ENCODE results near the gene APCDD1L. TPM values are rescaled to one million over a fixed set of nuclear protein-coding genes. Genes with fewer than 3 reads are reported as not detected.

Gene APCDD1L
- total RNA-seq, 1 donor, result 16.3 TPM

DNA sequence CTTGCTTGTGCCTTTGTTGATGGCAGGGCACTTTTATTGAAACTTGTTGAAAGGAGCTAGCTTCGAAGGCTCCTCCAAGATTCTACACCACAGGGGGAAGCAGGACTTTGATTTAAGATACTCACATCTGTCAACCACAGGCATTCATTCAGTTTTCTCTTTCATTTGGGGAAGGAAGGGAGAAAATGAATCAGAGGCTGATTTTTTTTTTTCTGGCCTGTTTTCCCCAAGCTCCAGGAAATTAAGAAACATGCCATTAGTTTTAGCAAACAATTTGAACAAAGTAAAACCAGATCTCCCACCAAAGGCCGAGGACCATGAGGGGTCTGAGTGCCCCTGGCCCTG lies 8.7 kb upstream of the APCDD1L start:
- peak overlapping the region; percentile 8 for H3K4me2 ChIP-seq (ENCODE audit: insufficient read depth, low read length)
- no peak overlapping the region for H3K4me3 ChIP-seq (ENCODE audit: insufficient read depth, low read length)
- peak; percentile 73 for DNase-seq (ENCODE audit: insufficient read length, low spot score, missing footprints)
- peak overlapping the region; percentile 67 for H3K27ac ChIP-seq (ENCODE audit: low read depth, low read length)
- peaks cover 33% of the 10 kb centered on the region for H3K36me3 ChIP-seq (ENCODE audit: insufficient read depth, low read length)
- TF ChIP-seq, protein P1, sequence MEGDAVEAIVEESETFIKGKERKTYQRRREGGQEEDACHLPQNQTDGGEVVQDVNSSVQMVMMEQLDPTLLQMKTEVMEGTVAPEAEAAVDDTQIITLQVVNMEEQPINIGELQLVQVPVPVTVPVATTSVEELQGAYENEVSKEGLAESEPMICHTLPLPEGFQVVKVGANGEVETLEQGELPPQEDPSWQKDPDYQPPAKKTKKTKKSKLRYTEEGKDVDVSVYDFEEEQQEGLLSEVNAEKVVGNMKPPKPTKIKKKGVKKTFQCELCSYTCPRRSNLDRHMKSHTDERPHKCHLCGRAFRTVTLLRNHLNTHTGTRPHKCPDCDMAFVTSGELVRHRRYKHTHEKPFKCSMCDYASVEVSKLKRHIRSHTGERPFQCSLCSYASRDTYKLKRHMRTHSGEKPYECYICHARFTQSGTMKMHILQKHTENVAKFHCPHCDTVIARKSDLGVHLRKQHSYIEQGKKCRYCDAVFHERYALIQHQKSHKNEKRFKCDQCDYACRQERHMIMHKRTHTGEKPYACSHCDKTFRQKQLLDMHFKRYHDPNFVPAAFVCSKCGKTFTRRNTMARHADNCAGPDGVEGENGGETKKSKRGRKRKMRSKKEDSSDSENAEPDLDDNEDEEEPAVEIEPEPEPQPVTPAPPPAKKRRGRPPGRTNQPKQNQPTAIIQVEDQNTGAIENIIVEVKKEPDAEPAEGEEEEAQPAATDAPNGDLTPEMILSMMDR (IDR thresholded peaks at IDR 0.05; ENCODE audit: extremely low read depth, low read depth, low read length), result no peak
- peaks cover 2% of the 10 kb centered on the region for H4K20me1 ChIP-seq (ENCODE audit: insufficient read depth, low read length)
- H3K79me2 ChIP-seq (ENCODE audit: insufficient read depth, low read length), result peaks cover 21% of the 10 kb centered on the region
- H2AFZ ChIP-seq (ENCODE audit: low read length), result no peak overlapping the region
- H3K27me3 ChIP-seq (ENCODE audit: insufficient read depth, low read length), result no peaks in the 10 kb centered on the region
- H3K4me1 ChIP-seq (ENCODE audit: insufficient read depth, low read length), result peaks cover 30% of the 10 kb centered on the region
- H3K9me3 ChIP-seq (ENCODE audit: low read depth, low read length), result peaks cover 6% of the 10 kb centered on the region

DNA sequence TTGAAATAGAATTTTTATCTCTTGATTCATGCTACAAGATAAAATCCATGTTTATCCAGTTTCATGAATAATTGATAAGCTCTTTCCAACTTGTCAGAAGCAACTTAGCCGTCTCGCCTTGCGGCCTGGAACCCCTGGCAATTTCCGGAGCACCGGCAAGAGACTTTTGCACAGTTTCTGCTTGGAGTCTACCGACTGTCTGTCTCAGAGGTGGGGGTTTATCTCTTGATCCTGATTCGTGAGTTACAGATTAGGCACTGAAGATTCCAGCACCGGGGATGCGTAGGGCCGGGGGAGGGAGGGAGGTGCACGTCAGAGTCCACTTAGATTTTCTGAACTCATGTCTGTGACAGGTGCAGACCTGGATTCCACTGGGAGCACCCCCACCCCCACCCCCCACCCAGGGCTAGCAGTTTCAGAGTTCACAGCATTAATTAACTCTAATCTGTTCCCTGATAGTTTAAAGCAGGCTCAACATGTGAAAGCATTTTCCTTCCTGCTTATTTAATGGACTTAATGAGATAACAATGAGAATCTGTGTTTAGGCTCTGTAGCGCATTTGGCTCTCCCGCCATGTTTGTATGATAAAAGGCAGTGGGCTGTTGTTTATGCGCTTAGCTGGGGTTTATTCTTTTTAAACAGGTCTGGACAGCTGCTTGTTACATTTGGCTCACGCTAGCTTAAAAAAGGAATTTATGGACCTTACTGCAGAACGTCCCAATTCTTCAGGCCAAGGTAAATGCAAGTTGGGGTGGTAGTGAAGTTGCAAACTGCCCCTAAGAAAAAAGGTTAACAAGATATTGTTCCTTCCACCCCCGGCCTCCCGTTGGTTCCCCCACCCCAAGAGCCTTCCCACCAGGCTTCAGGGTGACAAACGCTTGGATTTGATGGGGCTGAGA lies 8.1 kb upstream of the APCDD1L start:
- TF ChIP-seq, protein P1 (IDR thresholded peaks at IDR 0.05; ENCODE audit: extremely low read depth, low read depth, low read length), result no peak
- Histone ChIP-seq H3K9me3 (ENCODE audit: low read depth, low read length) (peaks cover 6% of the 10 kb centered on the region), H3K4me3 (ENCODE audit: insufficient read depth, low read length) (no peak overlapping the region), H3K4me2 (ENCODE audit: insufficient read depth, low read length) (peak overlapping the region; percentile 8), H3K79me2 (ENCODE audit: insufficient read depth, low read length) (peaks cover 28% of the 10 kb centered on the region), H3K4me1 (ENCODE audit: insufficient read depth, low read length) (peaks cover 30% of the 10 kb centered on the region), H3K27me3 (ENCODE audit: insufficient read depth, low read length) (no peaks in the 10 kb centered on the region), H4K20me1 (ENCODE audit: insufficient read depth, low read length) (peaks cover 2% of the 10 kb centered on the region), H3K36me3 (ENCODE audit: insufficient read depth, low read length) (peaks cover 33% of the 10 kb centered on the region), H3K27ac (ENCODE audit: low read depth, low read length) (peak overlapping the region; percentile 67), H2AFZ (ENCODE audit: low read length) (no peak overlapping the region)
- DNase-seq (ENCODE audit: insufficient read length, low spot score, missing footprints), result no peak

DNA sequence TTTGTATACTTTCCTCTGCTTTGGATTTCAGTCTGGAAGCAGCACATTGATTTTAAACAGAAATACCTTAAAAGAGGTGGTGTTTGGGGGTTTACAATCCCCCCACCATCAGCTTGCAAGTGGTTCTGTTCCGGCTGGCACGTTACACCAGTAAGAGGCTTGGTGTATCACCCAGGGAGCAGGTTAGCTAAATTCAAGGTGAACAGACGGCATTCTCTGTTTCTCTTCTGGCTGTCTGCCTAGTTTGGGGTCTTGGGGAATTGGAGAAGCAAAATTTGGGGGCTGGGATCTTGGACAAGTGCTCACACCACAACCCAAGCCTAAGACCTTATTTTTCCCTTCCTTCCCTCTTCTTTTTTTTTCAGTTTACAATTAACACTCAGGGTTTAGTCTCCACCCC lies 7.5 kb upstream of the APCDD1L start:
- H3K79me2 ChIP-seq (ENCODE audit: insufficient read depth, low read length), result peaks cover 34% of the 10 kb centered on the region
- no peak overlapping the region for H2AFZ ChIP-seq (ENCODE audit: low read length)
- H3K4me2 ChIP-seq (ENCODE audit: insufficient read depth, low read length), result no peak overlapping the region
- H3K36me3 ChIP-seq (ENCODE audit: insufficient read depth, low read length), result peaks cover 33% of the 10 kb centered on the region
- no peak overlapping the region for H3K4me3 ChIP-seq (ENCODE audit: insufficient read depth, low read length)
- DNase-seq (ENCODE audit: insufficient read length, low spot score, missing footprints), result no peak
- H3K4me1 ChIP-seq (ENCODE audit: insufficient read depth, low read length), result peaks cover 33% of the 10 kb centered on the region
- H3K9me3 ChIP-seq (ENCODE audit: low read depth, low read length), result peaks cover 6% of the 10 kb centered on the region
- H3K27ac ChIP-seq (ENCODE audit: low read depth, low read length), result no peak overlapping the region
- peaks cover 5% of the 10 kb centered on the region for H4K20me1 ChIP-seq (ENCODE audit: insufficient read depth, low read length)
- H3K27me3 ChIP-seq (ENCODE audit: insufficient read depth, low read length), result no peaks in the 10 kb centered on the region
- TF ChIP-seq, protein P1 (IDR thresholded peaks at IDR 0.05; ENCODE audit: extremely low read depth, low read depth, low read length), result no peak

DNA sequence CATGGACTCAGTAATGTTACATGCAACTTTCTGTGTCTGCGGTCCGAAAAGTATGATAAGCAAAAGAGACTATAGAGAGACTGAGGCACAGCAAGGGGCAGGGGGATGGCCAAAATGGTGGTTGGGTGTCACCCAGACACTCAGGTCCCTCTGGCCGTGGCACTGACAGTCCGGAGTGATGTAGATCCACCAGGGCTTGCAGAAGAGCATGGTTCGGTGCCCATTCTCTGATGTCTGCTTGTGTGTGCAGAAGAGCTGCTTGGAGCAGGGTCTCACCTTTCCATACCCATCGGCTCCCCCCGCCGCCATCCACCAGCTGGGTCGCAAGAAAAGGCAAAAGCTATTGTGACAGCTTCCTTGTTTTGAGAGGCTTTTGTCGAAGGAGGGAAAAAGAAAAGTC lies 6.6 kb upstream of the APCDD1L start:
- H3K9me3 ChIP-seq (ENCODE audit: low read depth, low read length), result peaks cover 6% of the 10 kb centered on the region
- no peak overlapping the region for H3K4me2 ChIP-seq (ENCODE audit: insufficient read depth, low read length)
- peaks cover 42% of the 10 kb centered on the region for H3K79me2 ChIP-seq (ENCODE audit: insufficient read depth, low read length)
- H3K27ac ChIP-seq (ENCODE audit: low read depth, low read length), result no peak overlapping the region
- peaks cover 41% of the 10 kb centered on the region for H3K4me1 ChIP-seq (ENCODE audit: insufficient read depth, low read length)
- no peaks in the 10 kb centered on the region for H3K27me3 ChIP-seq (ENCODE audit: insufficient read depth, low read length)
- H2AFZ ChIP-seq (ENCODE audit: low read length), result no peak overlapping the region
- DNase-seq (ENCODE audit: insufficient read length, low spot score, missing footprints), result no peak
- TF ChIP-seq, protein P1 (IDR thresholded peaks at IDR 0.05; ENCODE audit: extremely low read depth, low read depth, low read length), result no peak
- peaks cover 9% of the 10 kb centered on the region for H4K20me1 ChIP-seq (ENCODE audit: insufficient read depth, low read length)
- no peak overlapping the region for H3K4me3 ChIP-seq (ENCODE audit: insufficient read depth, low read length)
- H3K36me3 ChIP-seq (ENCODE audit: insufficient read depth, low read length), result peaks cover 28% of the 10 kb centered on the region

Data from osteoblast (primary cell).